ENCODE data around the gene NAT8.
"Not testable (repeated sequence)": the region's sequence is repeated elsewhere in the genome, so short reads cannot be mapped to it uniquely, and the experiment has no call there.

DNA sequence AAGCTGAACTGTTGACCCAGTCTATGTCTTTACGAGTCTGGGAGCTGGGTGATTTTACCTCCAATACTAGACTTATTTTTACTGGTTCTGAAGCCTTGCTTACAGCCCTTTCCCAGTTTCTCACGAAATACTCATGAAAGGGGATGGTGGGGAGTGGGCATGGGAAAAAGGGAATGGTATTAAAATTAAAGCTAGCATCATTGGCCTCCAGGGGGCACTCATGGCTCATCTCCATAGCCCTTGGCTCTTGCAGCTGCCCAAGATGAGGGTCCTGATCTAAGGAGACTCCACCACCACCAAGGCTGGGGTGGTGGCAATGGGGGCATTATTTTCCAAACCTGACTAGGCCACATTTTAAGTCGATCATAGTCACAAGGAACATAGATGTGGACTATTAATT, 22.3 kb downstream of the NAT8 start:
- TF ChIP-seq ZNF274 (IDR thresholded peaks at IDR 0.05; ENCODE audit: low read depth, low read length); YY1 (IDR thresholded peaks at IDR 0.05; ENCODE audit: insufficient read depth, insufficient read length); SUZ12 (IDR thresholded peaks at IDR 0.05; ENCODE audit: extremely low read depth, insufficient read depth, insufficient read length): not testable (repeated sequence)
